A172 (cell line): ENCODE results near the gene ERBB4. TPM values are rescaled to one million over a fixed set of nuclear protein-coding genes. Genes with fewer than 3 reads are reported as not detected.
"Not testable (repeated sequence)": the region's sequence is repeated elsewhere in the genome, so short reads cannot be mapped to it uniquely, and the experiment has no call there.

Experiments used
- DNase-seq: peaks from one replicate; pipeline ENCODE4 v3.0.0-alpha.2; 2015; ENCODE audit warnings: low spot score
- total RNA-seq: library from RNA; depleted of rRNA; stranded (reverse); fragments of >200 nt; shearing (Covaris generic); gene quantifications from 2 replicates; pipeline ENCODE4 v1.2.3, GENCODE V29; 2014

The ERBB4 gene
- total RNA-seq, 1 experiment from 2014 or later, result 0.09 TPM

DNA sequence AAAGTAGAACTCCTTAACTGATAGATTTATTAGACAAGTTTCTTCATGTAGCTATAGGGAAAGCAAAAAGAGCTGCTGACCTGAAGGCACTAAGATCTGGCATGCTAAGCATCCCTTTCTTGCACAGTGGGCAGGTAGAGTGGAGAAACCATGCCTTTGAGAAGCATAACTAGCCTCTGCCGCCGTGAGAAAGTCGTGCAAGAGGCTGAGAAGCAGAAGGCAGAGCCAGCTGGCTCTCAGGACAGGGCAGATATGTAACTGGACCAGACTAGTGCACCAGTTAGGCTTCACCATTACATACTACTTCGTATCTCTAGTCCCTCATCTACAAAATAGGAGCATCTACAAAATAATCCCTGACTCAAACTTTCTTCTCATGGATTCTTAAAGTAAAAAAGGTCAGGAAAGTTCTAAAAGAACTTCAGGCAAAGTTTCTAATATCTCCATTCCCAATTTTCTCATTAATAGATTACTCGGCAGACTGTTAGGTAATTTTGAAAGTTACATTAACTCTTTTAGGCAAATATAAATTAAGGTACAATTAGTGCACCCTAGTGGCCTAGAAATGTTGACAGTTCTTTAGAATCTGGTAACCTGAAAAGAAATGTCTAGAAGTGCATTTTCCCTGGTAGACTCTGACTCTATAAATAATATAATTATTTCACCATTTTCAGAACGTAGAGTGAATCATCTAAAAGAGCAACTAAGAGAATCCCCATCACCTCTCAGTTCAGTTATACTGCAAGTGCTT, 10.3 kb downstream of the ERBB4 start:
- DNase-seq, result no peak

DNA sequence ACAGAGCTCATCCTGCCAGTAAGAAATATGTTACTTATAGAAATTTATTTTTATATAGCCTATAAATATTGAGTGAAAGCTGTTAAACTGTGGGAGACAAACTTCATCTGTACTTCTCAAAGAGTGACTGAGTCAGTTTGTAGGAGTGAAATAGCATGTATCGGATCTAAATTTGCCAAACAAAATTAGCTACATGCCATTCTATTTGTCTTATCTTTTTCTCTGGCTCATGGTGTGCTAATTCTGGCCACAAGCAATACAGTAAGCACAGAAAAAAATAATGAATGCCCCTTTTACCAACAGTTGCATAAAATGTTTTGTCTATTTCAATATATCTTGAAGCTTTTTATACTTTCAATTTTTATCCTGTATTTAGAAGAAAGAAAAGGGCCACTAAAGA, 12.5 kb downstream of the ERBB4 start:
- DNase-seq, result no peak

DNA sequence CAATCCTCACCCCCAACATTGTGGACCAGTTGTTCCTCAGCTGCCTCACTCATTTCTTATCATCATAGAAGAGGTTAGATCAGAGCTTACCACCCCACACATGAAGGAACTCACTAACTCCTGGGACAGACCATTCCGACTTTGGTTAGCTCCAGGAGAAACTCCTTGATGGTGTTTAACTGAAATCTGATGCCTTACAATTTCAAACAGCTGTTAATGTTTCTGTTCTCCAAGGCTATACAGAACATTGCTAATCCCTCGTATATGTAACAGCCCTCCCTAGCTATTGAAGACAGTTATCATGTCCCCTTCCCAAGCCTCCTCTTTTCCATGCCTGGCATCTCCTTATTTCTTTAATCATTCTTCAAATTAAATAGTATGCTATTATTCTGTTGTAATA, 14.8 kb downstream of the ERBB4 start:
- no peak for DNase-seq

DNA sequence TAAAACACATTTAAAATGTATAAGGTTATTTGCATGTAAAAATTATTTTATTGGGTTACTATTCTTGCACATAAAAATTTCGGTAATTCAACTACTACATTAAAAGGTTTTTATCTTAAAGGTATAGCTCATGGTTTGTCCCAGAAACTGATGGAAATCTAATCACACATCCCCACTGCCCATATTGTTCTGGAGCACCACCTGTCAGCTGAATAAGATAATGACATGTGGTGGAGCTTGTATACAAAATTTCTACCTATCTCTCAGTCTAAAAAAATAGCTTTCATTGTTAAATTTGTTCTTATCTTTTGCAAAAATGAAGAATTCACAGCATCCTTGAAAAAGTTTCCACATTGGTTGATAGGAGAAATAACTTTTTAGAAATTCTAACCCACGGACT, 18.3 kb downstream of the ERBB4 start:
- DNase-seq, result peak; percentile 44

DNA sequence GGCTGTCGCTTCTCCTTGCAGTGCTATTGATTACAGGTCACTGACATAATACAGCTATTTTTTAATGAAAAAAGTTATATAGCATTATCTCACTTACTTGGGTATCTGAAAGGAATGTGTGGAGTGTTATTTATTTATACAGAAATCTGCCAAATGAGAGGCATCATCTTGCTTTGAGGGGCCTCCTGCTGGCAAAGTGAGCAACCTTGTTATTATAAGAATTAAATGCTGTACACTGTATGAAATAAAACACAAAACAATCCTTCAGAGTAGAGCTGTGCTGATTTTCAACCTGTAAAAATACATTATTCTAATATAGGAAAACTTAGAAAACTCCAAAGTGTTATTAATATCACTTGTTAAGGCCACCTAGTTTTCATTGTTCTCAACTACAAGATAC, 20.9 kb downstream of the ERBB4 start:
- DNase-seq, result no peak

DNA sequence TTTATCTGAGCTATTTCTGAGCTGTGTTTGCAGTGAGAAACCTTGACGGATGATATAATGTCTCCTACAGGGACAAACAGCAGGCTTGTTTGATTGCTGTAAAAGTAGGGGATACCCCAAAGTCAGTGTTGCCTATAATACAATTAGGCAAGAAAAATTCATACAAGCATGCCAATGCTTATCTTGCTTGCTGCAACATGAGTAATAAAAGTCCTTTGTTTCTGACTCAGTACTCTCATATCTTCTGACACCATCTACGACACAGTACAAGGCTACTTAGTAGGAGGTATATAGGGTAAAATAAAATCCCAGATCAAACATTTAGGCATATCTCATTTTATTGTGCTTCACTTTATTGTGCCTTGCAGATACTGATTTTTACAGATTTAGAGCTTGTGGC, 33.0 kb downstream of the ERBB4 start:
- DNase-seq, result no peak

DNA sequence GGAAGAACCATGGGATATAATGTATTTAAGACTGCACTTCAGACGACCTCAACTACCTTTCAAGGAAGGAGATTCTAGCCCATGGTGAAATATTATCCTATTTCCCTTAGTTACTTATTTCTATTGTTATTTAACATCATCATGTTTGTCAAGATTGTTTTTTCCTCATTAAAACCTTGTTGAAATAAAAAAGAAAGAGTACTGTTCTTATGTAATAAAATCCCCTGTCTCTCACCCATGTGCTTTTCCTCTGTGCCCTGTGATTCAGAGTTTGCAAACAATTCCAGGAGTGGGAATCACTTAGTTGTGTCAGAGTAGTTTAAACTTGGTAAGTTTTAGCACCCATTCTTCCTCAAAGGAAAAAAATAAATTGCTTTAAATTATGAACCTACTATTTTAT, 43.6 kb downstream of the ERBB4 start:
- no peak for DNase-seq

DNA sequence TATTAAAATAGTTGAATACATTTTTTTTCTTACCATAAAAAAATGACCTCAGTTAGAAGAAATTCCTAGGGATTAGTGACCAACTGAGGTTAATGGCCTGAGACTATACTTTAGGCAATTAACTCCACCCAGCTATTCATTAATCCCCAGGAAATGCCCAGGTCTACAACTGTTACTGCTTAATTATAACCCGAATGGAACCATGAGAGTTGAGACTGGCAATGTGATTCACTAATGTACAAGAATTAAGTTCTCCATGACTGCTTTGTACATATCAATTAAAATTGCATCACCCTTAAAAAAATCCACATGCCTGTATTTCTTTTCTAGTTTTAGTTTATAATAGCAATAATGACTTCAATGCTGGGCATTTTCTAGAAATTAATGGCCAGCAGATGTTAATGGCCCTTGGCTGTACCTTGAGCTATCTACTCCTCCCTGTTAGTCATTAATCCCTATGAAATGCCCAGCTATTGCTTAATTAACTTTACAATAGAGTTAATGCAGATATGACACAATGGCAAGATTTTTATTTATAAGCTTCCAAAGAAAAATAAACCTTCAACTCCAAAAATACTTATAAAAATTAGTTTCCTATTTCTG, 44.1 kb downstream of the ERBB4 start:
- no peak for DNase-seq

DNA sequence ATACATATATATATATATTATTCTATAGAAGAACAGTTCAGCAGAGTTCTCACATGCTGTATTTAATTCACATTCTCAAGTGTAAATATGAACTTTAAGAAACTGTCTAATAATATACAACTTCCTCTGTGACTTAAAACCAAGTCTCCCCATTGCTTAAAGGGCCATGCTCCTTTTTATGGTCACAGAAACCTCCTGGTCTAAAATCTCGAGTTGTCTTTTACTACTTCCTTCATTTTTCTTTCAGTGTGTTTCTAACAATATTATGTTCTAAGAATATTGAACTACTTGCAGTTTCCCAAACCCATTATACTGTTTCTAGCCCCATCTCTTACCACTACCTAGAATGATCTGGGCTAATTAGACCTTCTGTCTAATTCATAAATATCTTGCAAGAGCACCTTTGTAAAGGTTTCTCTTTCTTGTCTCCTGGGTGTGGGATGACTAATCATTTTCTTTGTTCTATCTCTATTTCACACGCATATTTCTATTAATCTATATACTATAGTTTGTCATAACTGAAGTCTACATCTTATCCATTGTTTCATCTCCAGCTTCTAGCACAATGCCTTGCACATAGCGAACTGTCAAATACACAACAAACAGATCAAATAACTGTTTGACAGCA, 48.8 kb downstream of the ERBB4 start:
- no peak for DNase-seq

DNA sequence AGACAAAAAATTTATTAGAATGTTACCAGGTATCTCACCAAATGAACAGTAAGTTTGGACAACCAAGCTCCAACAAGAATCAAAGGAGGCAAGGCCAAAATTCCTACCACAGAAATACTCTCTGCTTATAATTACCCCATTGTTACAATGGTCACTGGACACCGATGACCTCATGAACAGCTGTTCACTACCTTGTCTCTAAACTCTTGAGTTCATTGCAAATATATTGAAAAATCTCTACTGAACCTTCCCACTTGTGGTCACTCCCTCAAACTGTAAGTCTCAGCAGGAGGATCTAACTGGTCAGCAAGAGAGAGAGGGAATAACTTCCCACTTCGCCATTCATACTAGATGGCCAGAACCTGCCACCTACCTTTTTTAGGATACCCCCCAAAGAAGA, 50.0 kb downstream of the ERBB4 start:
- DNase-seq, result no peak

DNA sequence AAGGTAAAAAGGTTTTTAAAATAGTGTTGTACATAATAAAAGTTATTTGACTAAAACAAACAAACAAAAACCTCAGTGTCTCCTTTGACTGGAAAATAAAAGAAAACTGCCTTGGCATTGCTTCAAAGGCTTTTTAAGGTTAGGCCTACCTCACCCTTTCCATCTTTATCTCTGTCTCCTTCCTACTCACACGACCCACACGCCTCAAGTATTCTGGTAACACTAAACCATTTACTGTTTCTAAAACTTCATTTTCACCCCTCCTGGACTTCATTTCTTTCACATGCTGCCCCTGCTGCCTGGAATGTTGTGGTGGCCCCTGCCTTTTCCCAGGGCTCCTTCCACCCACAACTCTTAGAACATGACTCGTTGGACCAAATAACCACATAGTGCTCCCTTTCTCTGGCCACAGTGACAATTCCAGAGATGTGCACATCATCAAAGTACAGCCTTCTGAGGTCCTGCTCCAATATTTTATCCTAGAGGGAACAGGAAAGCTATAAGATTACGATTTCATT, 54.0 kb downstream of the ERBB4 start:
- no peak for DNase-seq

DNA sequence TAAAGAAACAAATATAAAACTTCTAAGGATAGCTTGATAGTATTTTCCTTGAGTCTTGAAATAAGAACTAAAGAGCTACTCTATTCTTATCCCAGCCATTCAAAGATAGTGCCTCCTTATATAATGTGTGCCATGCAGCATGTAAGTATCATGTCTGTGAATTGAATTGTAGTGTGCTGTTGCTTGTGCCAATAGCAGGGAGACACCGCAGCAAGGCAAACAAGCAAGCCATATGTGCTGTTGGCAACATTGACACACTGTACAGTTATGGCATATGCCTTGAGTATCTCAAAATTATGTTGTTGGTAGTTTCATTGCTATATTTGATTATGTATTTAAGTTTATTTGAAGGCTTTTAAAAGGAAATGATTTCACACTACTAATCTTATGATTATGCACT, 58.2 kb downstream of the ERBB4 start:
- DNase-seq, result no peak

DNA sequence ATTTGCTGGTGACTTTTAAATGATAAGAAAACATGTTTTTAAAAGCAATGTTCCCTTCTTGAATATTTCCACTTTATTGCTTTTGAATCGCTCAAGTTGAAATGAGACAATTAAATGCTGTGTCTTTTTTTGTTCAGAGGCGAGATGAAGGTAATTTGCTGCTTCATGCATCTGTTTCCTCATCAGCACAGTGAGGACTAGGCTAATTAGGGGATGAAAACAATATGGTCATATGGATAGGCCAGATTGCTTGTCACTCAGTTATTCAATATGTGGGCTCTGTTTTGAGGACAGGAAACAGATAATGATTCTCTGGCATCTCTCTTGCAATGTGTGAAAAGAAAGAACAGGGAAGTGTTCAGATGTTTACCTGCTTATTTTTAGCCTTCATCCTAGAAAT, 61.0 kb downstream of the ERBB4 start:
- DNase-seq, result no peak

DNA sequence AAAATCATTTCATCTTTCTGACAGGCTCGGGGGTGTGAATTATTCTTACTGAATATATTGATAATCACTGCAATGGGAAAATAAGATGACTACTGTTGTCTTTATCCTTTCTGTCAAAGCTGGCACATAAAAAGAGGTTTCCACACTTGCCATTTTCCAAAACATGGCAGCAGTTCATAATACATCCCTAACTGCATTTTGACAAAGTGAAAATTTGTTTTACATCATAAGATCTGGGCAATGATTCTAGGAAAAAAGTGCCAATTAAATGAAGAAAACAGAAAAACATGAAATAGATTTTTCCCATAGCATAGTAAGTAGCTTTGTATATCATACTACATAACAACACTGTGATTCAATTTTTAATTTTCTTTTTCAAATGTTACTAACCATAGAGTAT, 65.4 kb downstream of the ERBB4 start:
- no peak for DNase-seq

DNA sequence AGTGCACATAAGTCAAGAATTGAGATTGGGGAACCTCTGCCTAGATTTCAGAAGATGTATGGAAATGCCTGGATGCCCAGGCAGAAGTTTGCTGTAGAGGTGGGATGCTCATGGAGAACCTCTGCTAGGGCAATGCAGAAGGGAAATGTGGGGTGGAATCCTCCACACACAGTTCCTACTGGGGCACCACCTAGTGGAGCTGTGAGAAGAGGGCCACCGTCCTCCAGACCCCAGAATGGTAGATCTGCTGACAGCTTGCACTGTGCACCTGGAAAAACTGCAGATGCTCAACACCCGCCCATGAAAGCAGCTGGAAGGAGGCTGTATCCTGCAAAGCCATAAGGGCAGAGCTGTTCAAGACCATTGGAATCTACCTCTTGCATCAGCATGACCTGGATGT, 71.1 kb downstream of the ERBB4 start:
- not testable (repeated sequence) for DNase-seq

DNA sequence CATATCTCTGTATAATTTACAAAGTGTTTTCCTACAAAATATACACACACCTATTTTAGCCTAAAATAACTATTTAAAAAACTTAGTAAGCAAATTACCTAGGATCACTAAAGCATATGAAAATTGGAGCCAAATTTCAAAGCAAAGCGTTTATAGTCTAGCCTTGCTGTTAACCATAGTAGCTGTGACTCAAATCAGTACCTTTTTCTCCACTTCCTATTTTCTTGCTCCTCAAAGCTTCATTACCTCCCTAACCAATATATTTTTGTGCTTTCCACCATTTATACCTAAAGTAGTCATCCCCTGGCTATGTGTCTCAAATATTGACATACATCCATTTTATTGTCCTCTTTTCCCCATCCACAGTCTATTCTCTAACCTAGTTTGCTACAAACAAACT, 73.1 kb downstream of the ERBB4 start:
- no peak for DNase-seq

DNA sequence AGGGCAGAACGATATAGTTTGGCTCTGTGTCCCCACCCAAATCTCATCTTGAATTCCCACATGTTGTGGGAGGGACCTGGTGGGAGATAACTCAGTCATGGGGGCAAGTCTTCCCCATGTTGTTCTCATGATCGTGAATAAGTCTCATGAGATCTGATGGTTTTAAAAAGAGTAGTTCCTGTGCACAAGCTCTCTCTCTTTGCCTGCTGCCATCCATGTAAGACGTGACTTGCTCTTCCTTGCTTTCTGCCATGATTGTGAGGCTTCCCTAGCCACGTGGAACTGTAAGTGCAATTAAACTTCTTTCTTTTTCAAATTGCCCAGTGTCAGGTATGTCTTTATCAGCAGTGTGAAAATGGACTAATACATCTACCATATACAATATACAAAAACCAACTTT, 76.9 kb downstream of the ERBB4 start:
- not testable (repeated sequence) for DNase-seq

DNA sequence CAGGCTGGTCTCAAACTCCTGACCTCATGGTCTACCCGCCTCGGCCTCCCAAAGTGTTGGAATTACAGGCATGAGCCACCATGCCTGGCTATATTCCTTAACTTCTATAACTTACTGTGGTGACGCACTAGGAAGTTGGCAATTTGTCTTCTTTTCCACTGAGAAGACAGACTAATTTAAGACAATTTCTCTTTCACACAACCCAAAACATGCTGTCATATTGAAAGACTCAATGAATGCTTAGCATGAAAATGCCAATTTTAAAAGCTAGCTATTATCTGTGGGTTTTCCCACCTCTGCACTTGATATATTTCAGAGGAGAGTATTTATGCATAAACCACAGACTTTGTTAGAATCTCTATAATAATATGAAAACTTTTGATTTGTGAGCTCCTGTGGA, 84.5 kb downstream of the ERBB4 start:
- no peak for DNase-seq

DNA sequence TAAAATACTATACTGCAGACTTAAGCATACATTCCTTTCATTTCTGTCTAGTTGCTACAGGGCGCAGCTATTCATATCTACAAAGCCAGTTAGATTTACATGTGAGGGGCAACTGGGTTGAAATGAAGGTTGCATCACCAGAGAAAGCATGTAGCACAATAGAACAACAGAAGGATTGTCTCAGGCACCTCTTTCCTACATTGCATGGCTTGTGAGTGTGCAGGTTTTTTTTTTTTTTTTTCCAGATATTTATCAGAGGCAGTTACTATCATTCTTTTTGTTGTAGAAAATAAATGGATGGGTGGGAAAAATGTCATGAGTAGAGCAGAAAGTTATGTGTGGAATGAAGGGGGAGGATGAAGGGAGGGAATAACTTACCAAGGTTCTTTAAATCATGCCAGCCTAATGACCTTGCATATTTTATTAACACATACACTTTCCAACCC, 86.8 kb downstream of the ERBB4 start:
- DNase-seq, result peak; percentile 93

DNA sequence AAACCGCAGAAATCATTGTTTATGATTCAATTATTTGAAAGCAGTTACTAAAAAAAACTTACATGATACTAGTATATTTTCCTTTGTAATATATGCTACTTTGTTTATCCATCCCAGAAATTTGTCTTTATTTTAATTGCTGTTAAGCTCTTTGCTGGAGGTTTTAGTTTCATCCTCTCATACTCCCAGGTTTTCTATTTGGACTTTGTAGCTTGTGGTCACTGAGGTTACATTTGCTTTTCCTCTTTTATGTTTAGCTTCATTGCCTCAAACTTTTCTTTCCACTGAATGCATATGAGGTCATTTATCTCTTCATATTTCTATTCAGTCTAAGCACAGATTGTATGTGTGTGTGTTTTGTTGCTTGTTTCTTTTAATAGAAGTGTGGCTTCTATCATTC, 89.9 kb downstream of the ERBB4 start:
- no peak for DNase-seq

DNA sequence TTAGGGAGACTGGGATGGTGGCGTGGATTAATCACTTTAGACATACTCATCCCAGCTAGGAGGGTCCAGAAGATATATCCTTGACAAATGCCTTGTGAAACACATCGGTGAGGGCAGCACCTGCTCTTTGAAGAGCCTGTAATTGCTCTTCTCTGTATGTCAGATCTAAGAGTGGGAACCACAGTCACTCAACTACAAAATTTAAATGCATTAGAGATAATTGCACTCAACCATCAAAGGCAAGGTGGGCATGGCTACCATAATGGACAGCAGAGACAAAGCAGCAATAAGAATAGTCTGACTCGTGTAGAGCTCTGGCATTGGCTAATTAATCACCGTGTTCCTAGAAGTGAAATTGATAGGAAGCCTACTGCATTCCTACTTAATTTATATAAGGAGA, 96.8 kb downstream of the ERBB4 start:
- DNase-seq, result no peak

DNA sequence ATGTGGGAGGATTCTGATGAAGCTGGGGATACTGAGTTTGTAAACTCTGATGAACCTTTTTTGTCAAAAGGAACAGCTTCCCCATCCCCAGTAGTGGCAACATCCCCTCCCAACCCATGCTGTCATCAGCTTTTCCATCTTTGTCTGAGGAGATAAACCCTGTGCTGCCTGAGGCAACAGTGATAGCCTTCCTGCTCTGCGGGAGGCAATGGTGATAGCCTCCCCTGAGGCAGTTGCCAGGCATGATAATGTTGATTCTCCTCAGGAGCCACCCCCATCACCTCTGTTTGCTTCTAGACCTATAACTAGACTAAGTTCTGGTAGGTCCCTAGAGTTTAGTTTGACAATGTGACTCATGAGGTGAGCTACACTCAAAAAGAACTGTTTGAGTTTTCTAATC, 97.5 kb downstream of the ERBB4 start:
- no peak for DNase-seq
